ENCODE results near the gene CIAO3.

The CIAO3 gene

GRCh38 chr16:740764-741505 is at the start of gene CIAO3:
CIAO3 (minus strand) TSS chr16:740997; CDS start chr16:740985, 12 bp downstream.
- peak within 1 kb of the TSS; percentile 45 for H3K27ac Mint-ChIP-seq
- peaks cover 12% of the 10 kb centered on the region for H3K4me1 Mint-ChIP-seq
- no peaks in the 10 kb centered on the region for H3K9me3 Mint-ChIP-seq
- peak within 1 kb of the TSS; percentile 79 for H3K4me3 Mint-ChIP-seq
- peaks cover 3% of the 10 kb centered on the region for H3K36me3 Mint-ChIP-seq
- peak; percentile 83 for ATAC-seq (ENCODE audit: low read depth)
- H3K27me3 Mint-ChIP-seq = no peaks in the 10 kb centered on the region
- DNase-seq (ENCODE audit: low spot score in 2 of 2) = peak; percentile 96 to 100

- ATAC-seq (ENCODE audit: low read depth) (no peak), DNase-seq (ENCODE audit: low spot score in 2 of 2) (no peak)
- no peaks in the 10 kb centered on the region for H3K27me3 Mint-ChIP-seq
- H3K4me1 Mint-ChIP-seq = peaks cover 6% of the 10 kb centered on the region
- no peaks in the 10 kb centered on the region for H3K9me3 Mint-ChIP-seq
- peaks cover 9% of the 10 kb centered on the region for H3K36me3 Mint-ChIP-seq
- H3K4me3 Mint-ChIP-seq = peak overlapping the region; percentile 69
- H3K27ac Mint-ChIP-seq = no peak overlapping the region
Measured at GRCh38 chr16:790086-790485, 49.3 kb upstream of the CIAO3 start.

GRCh38 chr16:789191-789850 is 48.5 kb upstream of the CIAO3 start:
- H3K27me3 Mint-ChIP-seq = no peaks in the 10 kb centered on the region
- H3K27ac Mint-ChIP-seq = no peak overlapping the region
- H3K9me3 Mint-ChIP-seq = no peaks in the 10 kb centered on the region
- ATAC-seq (ENCODE audit: low read depth) (no peak), DNase-seq (ENCODE audit: low spot score in 2 of 2) (no peak)
- H3K4me3 Mint-ChIP-seq = peak overlapping the region; percentile 46
- peaks cover 9% of the 10 kb centered on the region for H3K36me3 Mint-ChIP-seq
- peaks cover 6% of the 10 kb centered on the region for H3K4me1 Mint-ChIP-seq

- ATAC-seq (ENCODE audit: low read depth) (peak; percentile 95), DNase-seq (ENCODE audit: low spot score in 2 of 2) (peak; percentile 85 to 93)
- H3K27ac Mint-ChIP-seq = no peak within 1 kb of the TSS
- no peaks in the 10 kb centered on the region for H3K27me3 Mint-ChIP-seq
- H3K4me3 Mint-ChIP-seq = peak within 1 kb of the TSS; percentile 85
- H3K9me3 Mint-ChIP-seq = no peaks in the 10 kb centered on the region
- peaks cover 6% of the 10 kb centered on the region for H3K4me1 Mint-ChIP-seq
- H3K36me3 Mint-ChIP-seq = peaks cover 9% of the 10 kb centered on the region
Measured at GRCh38 chr16:788399-789126, 47.8 kb upstream of the CIAO3 start, which contains the start of gene CHTF18. CHTF18 (plus strand) TSS chr16:788620; CDS start chr16:788685, 65 bp downstream.

- Mint-ChIP-seq H3K36me3 (peaks cover 9% of the 10 kb centered on the region), H3K9me3 (no peaks in the 10 kb centered on the region), H3K4me1 (peaks cover 6% of the 10 kb centered on the region), H3K4me3 (peak within 1 kb of the TSS; percentile 85), H3K27ac (no peak within 1 kb of the TSS), H3K27me3 (peaks cover 4% of the 10 kb centered on the region)
- peak in 1 of 2 donors; percentile 62 for DNase-seq (ENCODE audit: low spot score in 2 of 2)
- peak; percentile 5 for ATAC-seq (ENCODE audit: low read depth)
Measured at GRCh38 chr16:787978-788398, 47.2 kb upstream of the CIAO3 start, which contains the start of gene RPUSD1. RPUSD1 (minus strand) TSS chr16:788381; CDS start chr16:787737, 644 bp downstream.

- no peaks in the 10 kb centered on the region for H3K9me3 Mint-ChIP-seq
- H3K4me3 Mint-ChIP-seq = peak overlapping the region; percentile 85
- no peak overlapping the region for H3K27ac Mint-ChIP-seq
- H3K36me3 Mint-ChIP-seq = peaks cover 9% of the 10 kb centered on the region
- no peak for ATAC-seq (ENCODE audit: low read depth)
- H3K27me3 Mint-ChIP-seq = peaks cover 4% of the 10 kb centered on the region
- DNase-seq (ENCODE audit: low spot score in 2 of 2) = no peak
- peaks cover 6% of the 10 kb centered on the region for H3K4me1 Mint-ChIP-seq
Measured at GRCh38 chr16:787321-787966, 46.6 kb upstream of the CIAO3 start.

GRCh38 chr16:785563-786535 is 45.1 kb upstream of the CIAO3 start:
- Mint-ChIP-seq H3K4me1 (peaks cover 6% of the 10 kb centered on the region), H3K36me3 (no peaks in the 10 kb centered on the region), H3K27me3 (peaks cover 8% of the 10 kb centered on the region), H3K27ac (no peak overlapping the region), H3K4me3 (peak overlapping the region; percentile 59), H3K9me3 (no peaks in the 10 kb centered on the region)
- DNase-seq (ENCODE audit: low spot score in 2 of 2) (peak; percentile 75 to 81), ATAC-seq (ENCODE audit: low read depth) (peak; percentile 27)

- no peak for ATAC-seq (ENCODE audit: low read depth)
- H3K27ac Mint-ChIP-seq = no peak overlapping the region
Measured at GRCh38 chr16:784431-784830, 43.6 kb upstream of the CIAO3 start.

GRCh38 chr16:783404-784161 is 42.8 kb upstream of the CIAO3 start:
- Mint-ChIP-seq H3K36me3 (no peaks in the 10 kb centered on the region), H3K4me1 (peaks cover 6% of the 10 kb centered on the region), H3K27ac (no peak overlapping the region), H3K4me3 (no peak overlapping the region), H3K27me3 (peaks cover 15% of the 10 kb centered on the region), H3K9me3 (no peaks in the 10 kb centered on the region)
- ATAC-seq (ENCODE audit: low read depth) (no peak), DNase-seq (ENCODE audit: low spot score in 2 of 2) (no peak)

More at GRCh38 chr16:784431-784830, 43.6 kb upstream of the CIAO3 start:
- Mint-ChIP-seq H3K4me3 (no peak overlapping the region), H3K27me3 (peaks cover 15% of the 10 kb centered on the region), H3K9me3 (no peaks in the 10 kb centered on the region), H3K4me1 (peaks cover 6% of the 10 kb centered on the region), H3K36me3 (no peaks in the 10 kb centered on the region)
- no peak for DNase-seq (ENCODE audit: low spot score in 2 of 2)

- H3K4me3 Mint-ChIP-seq = no peak overlapping the region
- DNase-seq (ENCODE audit: low spot score in 2 of 2) = no peak
- no peak for ATAC-seq (ENCODE audit: low read depth)
- H3K27ac Mint-ChIP-seq = no peak overlapping the region
- H3K4me1 Mint-ChIP-seq = peaks cover 6% of the 10 kb centered on the region
- H3K27me3 Mint-ChIP-seq = peaks cover 15% of the 10 kb centered on the region
- no peaks in the 10 kb centered on the region for H3K36me3 Mint-ChIP-seq
- no peaks in the 10 kb centered on the region for H3K9me3 Mint-ChIP-seq
Measured at GRCh38 chr16:782766-783403, 42.1 kb upstream of the CIAO3 start.

- H3K36me3 Mint-ChIP-seq = no peaks in the 10 kb centered on the region
- no peak for DNase-seq (ENCODE audit: low spot score in 2 of 2)
- ATAC-seq (ENCODE audit: low read depth) = no peak
- H3K27me3 Mint-ChIP-seq = peaks cover 17% of the 10 kb centered on the region
- H3K27ac Mint-ChIP-seq = no peak overlapping the region
- H3K4me1 Mint-ChIP-seq = peaks cover 6% of the 10 kb centered on the region
- H3K9me3 Mint-ChIP-seq = no peaks in the 10 kb centered on the region
- H3K4me3 Mint-ChIP-seq = no peak overlapping the region
Measured at GRCh38 chr16:782258-782657, 41.5 kb upstream of the CIAO3 start.
